SU-DHL-6 (cell line): ENCODE results near the gene RAB27B.

Experiments
- H2AFZ ChIP-seq: fragments of 200-600 bp; sonication (generic); 2 replicates; pipeline ENCODE4 v1.6.1; 2014; ENCODE audit warnings: low read depth, mild to moderate bottlenecking, moderate library complexity, mixed read lengths, antibody characterized with exemption, low read length; ENCODE audit not compliant: severe bottlenecking
- H3F3A ChIP-seq: fragments of 200-600 bp; shearing (Covaris generic); 2 replicates; pipeline ENCODE4 v1.6.0; 2016; ENCODE audit warnings: antibody characterized with exemption, mild to moderate bottlenecking; ENCODE audit not compliant: insufficient read depth
- H3K27ac ChIP-seq: fragments of 200-600 bp; sonication (generic); 2 replicates; pipeline ENCODE4 v1.5.1; 2016; ENCODE audit warnings: low read depth, mild to moderate bottlenecking, low read length, moderate library complexity, mixed read lengths
- H3K27me3 ChIP-seq: fragments of 200-600 bp; sonication (generic), shearing (Covaris generic); 2 replicates; pipeline ENCODE4 v1.6.0; 2014; ENCODE audit warnings: mild to moderate bottlenecking, low read length
- H3K36me3 ChIP-seq: fragments of 200-600 bp; sonication (generic); 2 replicates; pipeline ENCODE4 v1.6.1; 2014; ENCODE audit warnings: mild to moderate bottlenecking, low read length, mixed read lengths
- H3K4me2 ChIP-seq: fragments of 300-600, 200-600 bp; shearing (Covaris generic), sonication (generic); 2 replicates; pipeline ENCODE4 v1.6.0; 2014; ENCODE audit warnings: low read length, low read depth, mild to moderate bottlenecking; ENCODE audit not compliant: poor library complexity, severe bottlenecking
- H3K4me3 ChIP-seq: fragments of 200-600 bp; sonication (generic); 2 replicates; pipeline ENCODE4 v1.5.1; 2014; ENCODE audit warnings: antibody characterized with exemption, low read length, mild to moderate bottlenecking, mixed read lengths; ENCODE audit not compliant: insufficient read depth, poor library complexity, severe bottlenecking
- H3K79me2 ChIP-seq: fragments of 200-600 bp; sonication (generic); 2 replicates; pipeline ENCODE4 v1.6.1; 2014; ENCODE audit warnings: mild to moderate bottlenecking, low read length, moderate library complexity; ENCODE audit not compliant: insufficient read depth
- H3K9ac ChIP-seq: fragments of 200-600 bp; sonication (generic); 2 replicates; pipeline ENCODE4 v1.7.0; 2014; ENCODE audit warnings: mild to moderate bottlenecking, low read length
- H3K9me2 ChIP-seq: fragments of 200-600 bp; sonication (generic); replicated peaks from 2 replicates; pipeline ENCODE4 v1.6.1; 2014; ENCODE audit warnings: low read length; ENCODE audit not compliant: insufficient read depth
- H3K9me3 ChIP-seq: fragments of 200-600 bp; sonication (generic); 2 replicates; pipeline ENCODE4 v1.6.1; 2014; ENCODE audit warnings: low read length, mixed read lengths; ENCODE audit not compliant: insufficient read depth
- H4K20me1 ChIP-seq: fragments of 200-600 bp; sonication (generic); 2 replicates; pipeline ENCODE4 v1.6.1; 2014; ENCODE audit warnings: low read depth, mild to moderate bottlenecking, antibody characterized with exemption, low read length, moderate library complexity, mixed read lengths
- CTCF ChIP-seq: fragments of 200-600 bp; sonication (generic); IDR thresholded peaks from one replicate; pipeline ENCODE4 v1.5.1; 2017; ENCODE audit warnings: antibody characterized with exemption, mild to moderate bottlenecking, low read length, moderate library complexity; ENCODE audit not compliant: insufficient read depth, poor library complexity, severe bottlenecking
- EZH2phosphoT487 ChIP-seq: fragments of 200-600 bp; sonication (generic), shearing (Covaris generic); conservative IDR thresholded peaks from 2 replicates; pipeline ENCODE4 v1.6.1; 2018; ENCODE audit warnings: mild to moderate bottlenecking, antibody characterized with exemption, low read length, moderate library complexity, mixed read lengths

RAB27B gene

GRCh38 chr18:54942144-54942543 lies 113.9 kb downstream of the RAB27B start:
- H3K4me2 ChIP-seq: no peak overlapping the region
- H3F3A ChIP-seq: no peaks in the 10 kb centered on the region
- no peak for TF ChIP-seq CTCF
- no peak for TF ChIP-seq EZH2phosphoT487
- H3K27me3 ChIP-seq: no peaks in the 10 kb centered on the region
- no peak overlapping the region for H3K27ac ChIP-seq
- H3K79me2 ChIP-seq: no peaks in the 10 kb centered on the region
- H2AFZ ChIP-seq: no peak overlapping the region
- no peaks in the 10 kb centered on the region for H3K36me3 ChIP-seq
- H3K4me3 ChIP-seq: no peak overlapping the region
- no peaks in the 10 kb centered on the region for H3K9me3 ChIP-seq
- no peak overlapping the region for H3K9ac ChIP-seq
- H3K9me2 ChIP-seq: no peaks in the 10 kb centered on the region
- no peaks in the 10 kb centered on the region for H4K20me1 ChIP-seq

GRCh38 chr18:54942569-54942968 lies 114.3 kb downstream of the RAB27B start:
- no peaks in the 10 kb centered on the region for H3K9me2 ChIP-seq
- H4K20me1 ChIP-seq: no peaks in the 10 kb centered on the region
- H3K27me3 ChIP-seq: no peaks in the 10 kb centered on the region
- H3K4me3 ChIP-seq: no peak overlapping the region
- H3K4me2 ChIP-seq: no peak overlapping the region
- H3K36me3 ChIP-seq: no peaks in the 10 kb centered on the region
- H2AFZ ChIP-seq: no peak overlapping the region
- TF ChIP-seq EZH2phosphoT487 (no peak), CTCF (no peak)
- H3K9ac ChIP-seq: no peak overlapping the region
- H3K9me3 ChIP-seq: no peaks in the 10 kb centered on the region
- no peaks in the 10 kb centered on the region for H3K79me2 ChIP-seq
- H3F3A ChIP-seq: no peaks in the 10 kb centered on the region
- H3K27ac ChIP-seq: no peak overlapping the region
